Type B pancreatic cell (in vitro differentiated cells): Measurements from ENCODE around the gene TBC1D1. TPM values are rescaled to one million over a fixed set of nuclear protein-coding genes. Genes with fewer than 3 reads are reported as not detected.
A peak's percentile ranks its signal among the peaks of the same experiment; 100 is the strongest.
"Not testable (repeated sequence)": the region's sequence is repeated elsewhere in the genome, so short reads cannot be mapped to it uniquely, and the experiment has no call there.

Experiments
- DNase-seq: peaks from one replicate; pipeline ENCODE4 v3.0.0; 2021; ENCODE audit warnings: mixed read lengths; ENCODE audit not compliant: unreplicated experiment; ENCODE audit errors: extremely low spot score
- H3K27ac Mint-ChIP-seq: 2 replicates; pipeline ENCODE4 v1.8.0; 2021; ENCODE audit warnings: mild to moderate bottlenecking, mixed read lengths
- H3K27me3 Mint-ChIP-seq: 2 replicates; pipeline ENCODE4 v1.8.0; 2021; ENCODE audit warnings: mixed read lengths
- H3K36me3 Mint-ChIP-seq: 2 replicates; pipeline ENCODE4 v1.8.0; 2021; ENCODE audit warnings: mixed read lengths
- H3K4me1 Mint-ChIP-seq: one replicate; pipeline ENCODE4 v1.8.0; 2021; ENCODE audit warnings: mixed read lengths; ENCODE audit not compliant: unreplicated experiment
- H3K4me3 Mint-ChIP-seq: 2 replicates; pipeline ENCODE4 v1.8.0; 2021; ENCODE audit warnings: mild to moderate bottlenecking, mixed read lengths
- H3K9me3 Mint-ChIP-seq: 2 replicates; pipeline ENCODE4 v1.8.0; 2021; ENCODE audit warnings: mixed read lengths
- total RNA-seq: library from RNA; stranded (reverse); gene quantifications from 2 replicates; pipeline ENCODE4 v1.2.1, GENCODE V29; 2021; ENCODE audit warnings: low replicate concordance
- TF ChIP-seq, protein P1 (sequence below): fragments of 200-600 bp; sonication (generic); conservative IDR thresholded peaks from 2 replicates; pipeline ENCODE4 v1.5.0; 2021; ENCODE audit warnings: antibody characterized with exemption, mild to moderate bottlenecking

Gene TBC1D1
- total RNA-seq, 1 donor from 2014 or later, result 110 TPM

DNA sequence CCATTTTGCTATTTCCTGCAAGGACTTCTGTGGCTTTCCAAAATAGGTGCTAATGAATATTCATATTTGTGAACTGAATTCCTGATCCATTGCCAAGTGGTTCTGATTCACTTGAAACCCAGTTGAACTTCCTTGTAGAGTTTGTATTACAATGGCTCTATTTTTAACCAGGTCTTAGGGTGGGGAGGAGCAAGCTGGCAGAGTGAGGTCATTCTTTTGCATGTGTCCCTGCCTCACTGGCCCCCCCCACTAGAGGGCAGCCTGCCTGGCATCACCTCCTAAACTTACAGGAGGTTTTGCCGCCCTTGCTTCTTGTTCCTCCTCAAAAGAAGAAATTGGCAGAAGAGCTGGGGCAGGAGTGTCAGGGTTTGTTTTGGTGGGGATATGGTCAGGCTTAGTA is 79.8 kb downstream of the TBC1D1 start:
- no peak for DNase-seq
- Mint-ChIP-seq H3K27me3 (no peaks in the 10 kb centered on the region), H3K9me3 (peaks cover 3% of the 10 kb centered on the region), H3K36me3 (no peaks in the 10 kb centered on the region), H3K4me1 (no peaks in the 10 kb centered on the region), H3K27ac (no peak overlapping the region), H3K4me3 (no peak overlapping the region)
- TF ChIP-seq, protein P1, sequence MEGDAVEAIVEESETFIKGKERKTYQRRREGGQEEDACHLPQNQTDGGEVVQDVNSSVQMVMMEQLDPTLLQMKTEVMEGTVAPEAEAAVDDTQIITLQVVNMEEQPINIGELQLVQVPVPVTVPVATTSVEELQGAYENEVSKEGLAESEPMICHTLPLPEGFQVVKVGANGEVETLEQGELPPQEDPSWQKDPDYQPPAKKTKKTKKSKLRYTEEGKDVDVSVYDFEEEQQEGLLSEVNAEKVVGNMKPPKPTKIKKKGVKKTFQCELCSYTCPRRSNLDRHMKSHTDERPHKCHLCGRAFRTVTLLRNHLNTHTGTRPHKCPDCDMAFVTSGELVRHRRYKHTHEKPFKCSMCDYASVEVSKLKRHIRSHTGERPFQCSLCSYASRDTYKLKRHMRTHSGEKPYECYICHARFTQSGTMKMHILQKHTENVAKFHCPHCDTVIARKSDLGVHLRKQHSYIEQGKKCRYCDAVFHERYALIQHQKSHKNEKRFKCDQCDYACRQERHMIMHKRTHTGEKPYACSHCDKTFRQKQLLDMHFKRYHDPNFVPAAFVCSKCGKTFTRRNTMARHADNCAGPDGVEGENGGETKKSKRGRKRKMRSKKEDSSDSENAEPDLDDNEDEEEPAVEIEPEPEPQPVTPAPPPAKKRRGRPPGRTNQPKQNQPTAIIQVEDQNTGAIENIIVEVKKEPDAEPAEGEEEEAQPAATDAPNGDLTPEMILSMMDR, result peak; percentile 35

DNA sequence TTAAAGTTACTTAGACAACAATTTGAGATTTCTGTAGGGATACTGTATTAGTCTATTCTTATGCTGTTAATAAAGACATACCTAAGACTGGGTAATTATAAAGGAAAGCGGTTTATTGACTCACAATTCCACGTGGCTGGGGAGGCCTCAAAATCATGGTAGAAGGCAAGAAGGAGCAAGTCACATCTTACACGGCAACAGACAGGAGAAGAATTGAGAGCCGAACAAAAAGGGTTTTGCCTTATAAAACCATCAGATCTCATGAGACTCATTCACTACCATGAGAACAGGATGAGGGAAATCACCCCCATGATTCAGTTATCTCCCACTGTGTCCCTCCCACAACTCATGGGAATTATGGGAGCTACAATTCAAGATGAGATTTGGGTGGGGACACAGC is 80.3 kb downstream of the TBC1D1 start:
- TF ChIP-seq, protein P1, result no peak
- Mint-ChIP-seq H3K27ac (no peak overlapping the region), H3K27me3 (no peaks in the 10 kb centered on the region), H3K4me1 (no peaks in the 10 kb centered on the region), H3K36me3 (no peaks in the 10 kb centered on the region), H3K9me3 (peaks cover 3% of the 10 kb centered on the region), H3K4me3 (no peak overlapping the region)
- DNase-seq, result no peak

DNA sequence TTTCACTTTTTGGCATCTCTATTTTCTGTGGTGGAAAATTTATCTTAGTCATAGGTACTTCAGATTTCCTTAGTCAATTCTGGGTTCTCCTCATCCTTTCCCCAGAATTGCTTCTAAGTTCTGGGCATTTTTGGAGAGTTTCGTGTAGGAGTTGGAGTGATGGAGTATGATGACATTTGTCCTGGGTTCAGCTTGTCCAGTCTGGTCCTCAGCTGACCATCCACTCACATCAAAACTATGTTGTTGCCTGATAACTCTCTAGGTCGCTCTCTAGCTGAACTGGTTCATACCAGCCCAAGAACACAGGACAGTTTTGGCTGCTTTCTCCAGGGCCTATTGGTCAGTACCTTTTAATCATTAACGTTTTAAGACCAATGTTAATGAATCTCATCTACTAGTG is 82.6 kb downstream of the TBC1D1 start:
- H3K27me3 Mint-ChIP-seq, result no peaks in the 10 kb centered on the region
- H3K36me3 Mint-ChIP-seq, result no peaks in the 10 kb centered on the region
- H3K9me3 Mint-ChIP-seq, result peaks cover 3% of the 10 kb centered on the region
- TF ChIP-seq, protein P1, result no peak
- H3K27ac Mint-ChIP-seq, result no peak overlapping the region
- H3K4me1 Mint-ChIP-seq, result peaks cover 3% of the 10 kb centered on the region
- no peak for DNase-seq
- no peak overlapping the region for H3K4me3 Mint-ChIP-seq

DNA sequence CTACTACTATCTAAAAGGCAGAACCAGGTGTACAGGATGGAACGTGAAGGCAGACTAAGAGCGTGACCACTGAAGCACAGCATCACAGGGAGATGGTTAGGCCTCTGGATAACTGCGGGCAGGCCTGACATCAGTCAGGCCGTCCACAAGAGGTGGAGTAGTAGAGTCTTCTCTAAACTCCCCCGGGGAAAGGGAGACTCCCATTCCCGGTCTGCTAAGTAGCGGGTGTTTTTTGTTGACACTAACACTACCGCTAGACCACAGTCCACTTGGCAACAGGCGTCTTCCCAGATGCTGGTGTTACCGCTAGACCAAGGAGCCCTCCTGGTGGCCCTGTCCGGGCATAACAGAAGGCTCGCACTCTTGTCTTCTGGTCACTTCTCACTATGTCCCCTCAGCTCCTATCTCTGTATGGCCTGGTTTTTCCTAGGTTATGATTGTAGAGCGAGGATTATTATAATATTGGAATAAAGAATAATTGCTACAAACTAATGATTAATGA is 84.5 kb downstream of the TBC1D1 start:
- not testable (repeated sequence) for H3K9me3 Mint-ChIP-seq, H3K27me3 Mint-ChIP-seq, H3K36me3 Mint-ChIP-seq, H3K27ac Mint-ChIP-seq, DNase-seq
- H3K4me1 Mint-ChIP-seq, result peaks cover 13% of the 10 kb centered on the region
- H3K4me3 Mint-ChIP-seq, result peak overlapping the region; percentile 10

DNA sequence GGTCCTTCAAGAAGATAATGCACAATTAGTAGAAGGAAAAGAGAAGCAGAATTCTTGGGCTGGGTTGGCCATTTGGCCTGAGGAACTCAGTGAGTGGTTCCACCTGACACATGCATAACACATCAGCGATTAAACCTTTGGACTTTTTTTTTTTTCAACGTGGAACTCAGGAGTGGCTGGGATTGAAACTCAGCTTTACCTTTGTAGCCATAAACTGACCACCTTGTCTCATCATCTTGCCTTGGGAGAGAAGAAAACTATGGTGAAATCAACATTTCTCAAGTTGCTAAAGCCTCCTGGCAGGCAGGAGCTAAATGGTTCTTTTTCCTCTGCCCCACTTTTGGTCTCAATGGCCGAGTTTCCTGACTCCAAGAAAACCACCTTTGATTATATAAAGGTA is 85.6 kb downstream of the TBC1D1 start:
- no peaks in the 10 kb centered on the region for H3K9me3 Mint-ChIP-seq
- H3K36me3 Mint-ChIP-seq, result no peaks in the 10 kb centered on the region
- peak overlapping the region; percentile 94 for H3K27ac Mint-ChIP-seq
- DNase-seq, result no peak
- peak overlapping the region; percentile 86 for H3K4me3 Mint-ChIP-seq
- H3K27me3 Mint-ChIP-seq, result no peaks in the 10 kb centered on the region
- TF ChIP-seq, protein P1, result no peak
- peaks cover 21% of the 10 kb centered on the region for H3K4me1 Mint-ChIP-seq

DNA sequence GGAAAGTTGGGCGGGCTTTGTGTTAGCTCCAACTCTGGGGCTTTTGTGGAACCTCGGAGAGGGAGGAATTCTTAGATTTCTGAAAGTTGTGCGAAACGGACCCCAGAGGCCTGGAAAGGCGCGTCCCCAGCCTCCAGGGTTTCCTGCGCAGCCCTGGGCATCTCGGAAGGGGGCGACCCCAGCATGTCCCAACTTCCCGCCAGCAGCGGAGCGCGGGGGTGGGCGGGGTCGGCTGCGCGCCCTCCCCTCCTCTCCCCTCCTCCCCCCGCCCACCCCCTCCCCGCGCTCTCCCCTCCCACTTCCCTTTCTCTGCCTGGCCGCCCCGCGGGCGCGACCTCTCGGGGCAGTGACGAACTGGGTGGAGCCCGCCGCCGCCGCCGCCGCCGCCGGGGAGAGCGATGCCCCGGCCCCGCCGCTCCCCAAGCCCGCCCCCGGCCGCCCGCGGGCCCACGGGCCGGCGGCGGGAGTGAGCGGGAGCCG is 86.1 kb downstream of the TBC1D1 start:
- peak; percentile 84 for DNase-seq
- Mint-ChIP-seq H3K4me1 (peaks cover 26% of the 10 kb centered on the region), H3K36me3 (no peaks in the 10 kb centered on the region), H3K27ac (peak overlapping the region; percentile 94), H3K9me3 (no peaks in the 10 kb centered on the region), H3K4me3 (peak overlapping the region; percentile 86), H3K27me3 (no peaks in the 10 kb centered on the region)
- TF ChIP-seq, protein P1, result peak; percentile 12
